ENCODE results near the gene C1orf74.
"Not testable (repeated sequence)": the region's sequence is repeated elsewhere in the genome, so short reads cannot be mapped to it uniquely, and the experiment has no call there.

C1orf74 gene

DNA sequence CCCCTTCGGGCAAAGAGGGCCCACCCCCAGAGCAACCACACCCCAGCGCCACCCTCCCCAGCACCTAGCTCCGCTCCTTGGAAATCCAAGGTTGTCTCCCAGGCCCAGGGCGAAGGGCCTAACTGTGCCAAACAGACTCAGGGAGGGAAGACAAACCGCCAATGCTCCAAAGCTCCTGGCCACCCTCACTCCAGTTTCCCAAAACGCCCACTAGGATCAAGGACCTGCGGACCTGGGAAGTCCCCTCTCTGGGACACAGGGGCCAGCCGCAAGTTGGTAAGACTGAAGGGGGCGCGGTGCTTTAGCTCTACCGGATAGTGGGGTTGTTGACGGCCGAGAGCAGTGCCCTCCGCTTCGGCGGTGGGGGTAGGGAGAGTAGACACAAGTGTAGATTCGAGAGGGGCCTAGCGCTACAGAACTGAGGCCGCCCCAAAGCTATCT, 21.0 kb upstream of the C1orf74 start:
- DNase-seq (ENCODE audit: low spot score): no peak

DNA sequence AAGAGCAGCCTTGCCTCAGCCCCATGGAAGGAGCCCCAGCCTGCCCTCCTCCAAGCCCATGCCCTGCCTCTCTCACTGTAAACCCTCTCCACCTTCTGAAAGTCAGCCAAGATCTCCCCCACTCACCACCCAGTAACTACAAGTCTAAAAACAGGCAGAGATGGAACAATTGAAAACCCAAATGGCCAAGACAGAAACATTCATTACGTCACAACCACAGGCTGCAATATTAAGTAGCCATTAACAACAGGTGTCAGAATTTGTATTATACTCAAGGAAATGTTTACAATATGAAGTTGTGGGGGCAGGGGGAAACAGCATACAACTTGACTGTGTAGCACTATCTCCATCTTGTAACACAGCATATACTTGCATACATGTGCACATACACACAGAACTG, 19.2 kb upstream of the C1orf74 start:
- DNase-seq (ENCODE audit: low spot score): no peak

DNA sequence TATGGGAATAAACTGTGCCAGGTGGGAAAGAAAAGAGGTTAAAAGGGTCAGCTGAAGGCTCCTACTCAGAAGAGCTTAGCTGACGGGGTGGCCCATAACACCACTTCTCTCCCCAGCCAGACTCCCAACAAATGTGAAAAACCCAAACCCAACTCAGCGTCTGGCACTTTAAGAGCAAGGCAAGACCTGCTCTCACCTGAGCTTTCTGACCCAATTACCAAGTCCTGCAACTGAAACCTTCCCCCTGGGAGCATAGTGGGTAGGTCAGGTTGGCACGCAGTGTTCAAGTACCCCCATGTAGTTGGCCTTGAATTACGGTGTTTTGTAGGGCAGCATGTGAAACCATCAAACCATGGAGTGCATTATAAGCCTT, 18.4 kb upstream of the C1orf74 start:
- no peak for DNase-seq (ENCODE audit: low spot score)

GRCh38 chr1:209802117-209802779, 17.9 kb upstream of the C1orf74 start:
- no peak for DNase-seq (ENCODE audit: low spot score)

DNA sequence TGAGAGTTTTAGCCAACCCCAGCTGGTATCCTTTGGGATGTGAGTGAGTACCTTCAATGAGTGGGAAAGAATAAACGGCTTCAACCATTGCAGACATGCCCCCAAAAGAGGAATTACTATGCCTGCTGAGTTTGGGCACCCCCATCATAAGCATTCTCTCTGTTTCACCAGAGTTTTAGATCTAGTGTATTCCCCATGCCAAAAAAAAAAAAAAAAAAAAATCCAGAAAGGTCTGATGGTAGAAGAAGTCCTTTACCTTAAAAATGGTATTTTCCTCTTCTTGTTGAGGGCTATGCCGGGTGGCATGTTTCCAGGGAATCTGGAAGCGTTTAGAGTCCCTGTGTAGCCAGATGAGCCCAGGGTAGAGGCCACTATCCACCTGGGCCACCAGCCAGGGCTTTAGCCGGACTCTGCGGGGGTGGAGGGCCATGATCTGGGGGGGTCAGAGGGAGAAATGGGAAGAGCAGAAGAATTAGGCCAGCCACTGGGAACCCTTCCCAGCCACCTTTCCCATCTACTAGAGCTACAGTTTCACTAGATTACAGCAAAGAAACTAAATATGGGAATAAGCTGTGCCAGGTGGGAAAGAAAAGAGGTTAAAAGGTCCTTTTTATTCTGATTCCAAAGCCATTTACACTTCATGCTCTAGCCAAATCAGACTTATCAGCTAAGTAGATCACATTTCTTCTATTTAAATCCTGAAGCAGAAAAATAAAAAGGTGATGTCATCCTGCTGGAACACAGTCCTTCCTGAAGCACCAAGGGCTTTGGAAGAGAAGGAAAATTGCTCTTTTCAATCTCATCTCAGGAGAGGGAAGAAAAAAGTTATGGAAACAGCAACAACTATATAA, 16.9 kb upstream of the C1orf74 start:
- DNase-seq (ENCODE audit: low spot score): no peak

- no peak for DNase-seq (ENCODE audit: low spot score)
Measured at GRCh38 chr1:209797978-209798639, 13.8 kb upstream of the C1orf74 start.

GRCh38 chr1:209793711-209794110, 9.4 kb upstream of the C1orf74 start:
- DNase-seq (ENCODE audit: low spot score): not testable (repeated sequence)

DNA sequence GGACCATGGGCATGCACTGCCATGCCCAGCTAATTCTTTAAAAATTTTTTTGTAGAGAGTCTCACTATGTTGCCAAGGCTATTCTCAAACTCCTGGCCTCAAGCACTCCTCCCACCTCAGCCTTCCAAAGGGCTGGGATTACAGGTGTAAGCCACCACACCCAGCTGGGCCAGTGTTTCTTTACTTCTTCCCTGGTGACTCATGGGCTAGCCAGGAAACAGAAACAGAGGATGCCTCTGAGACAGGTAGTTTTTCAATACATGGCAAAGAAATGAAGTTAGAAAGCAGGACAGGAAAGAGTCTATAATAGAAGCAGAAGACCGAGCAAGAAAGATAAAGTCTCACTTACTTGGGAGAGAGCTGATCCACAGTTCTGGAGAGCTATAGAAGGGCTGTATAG, 7.6 kb upstream of the C1orf74 start:
- no peak for DNase-seq (ENCODE audit: low spot score)

GRCh38 chr1:209790286-209791193, 6.2 kb upstream of the C1orf74 start:
- DNase-seq (ENCODE audit: low spot score): no peak

DNA sequence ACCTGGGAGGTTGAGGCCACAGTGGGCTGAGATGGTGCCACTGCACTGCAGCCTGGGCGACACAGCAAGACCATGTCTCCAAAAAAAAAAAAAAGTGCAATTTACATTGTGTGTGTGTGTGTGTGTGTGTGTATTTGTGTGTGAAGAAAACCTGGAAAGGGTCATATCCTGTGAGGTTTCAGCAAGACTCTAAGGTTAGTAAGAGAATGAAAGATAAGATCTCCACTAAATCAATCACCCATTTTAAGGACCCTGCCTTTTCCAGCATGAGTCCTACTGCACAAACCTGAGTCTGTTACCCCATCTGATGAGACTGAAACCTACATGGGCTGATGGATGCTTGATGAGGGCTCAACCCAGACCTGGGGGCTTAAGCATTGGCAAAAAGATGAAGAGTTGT, 4.9 kb upstream of the C1orf74 start:
- DNase-seq (ENCODE audit: low spot score): no peak

GRCh38 chr1:209787551-209787950, 3.2 kb upstream of the C1orf74 start:
- no peak for DNase-seq (ENCODE audit: low spot score)

GRCh38 chr1:209786146-209786545, 1.8 kb upstream of the C1orf74 start:
- DNase-seq (ENCODE audit: low spot score): no peak

DNA sequence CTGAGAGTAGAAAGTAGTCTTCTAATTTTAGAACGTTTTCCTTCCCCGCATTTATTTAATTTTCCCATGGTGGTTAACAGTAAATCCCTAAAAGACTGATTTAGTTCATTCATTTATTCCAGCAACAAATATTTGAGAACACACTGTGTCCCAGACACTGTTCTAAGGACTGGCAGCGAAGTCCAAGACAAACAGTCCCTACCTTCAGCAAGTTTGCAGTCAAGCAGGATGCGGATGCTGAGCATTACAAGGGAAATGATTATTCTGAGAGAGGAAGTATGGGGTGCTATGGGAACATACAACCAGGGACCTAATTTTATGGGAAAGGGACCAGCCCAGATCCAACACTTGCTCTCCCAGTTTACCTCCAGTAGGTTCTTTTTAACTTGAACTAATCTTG, 1.2 kb upstream of the C1orf74 start:
- no peak for DNase-seq (ENCODE audit: low spot score)

- DNase-seq (ENCODE audit: low spot score): no peak
Measured at GRCh38 chr1:209783386-209783785, 973 bp downstream of the C1orf74 start.

DNA sequence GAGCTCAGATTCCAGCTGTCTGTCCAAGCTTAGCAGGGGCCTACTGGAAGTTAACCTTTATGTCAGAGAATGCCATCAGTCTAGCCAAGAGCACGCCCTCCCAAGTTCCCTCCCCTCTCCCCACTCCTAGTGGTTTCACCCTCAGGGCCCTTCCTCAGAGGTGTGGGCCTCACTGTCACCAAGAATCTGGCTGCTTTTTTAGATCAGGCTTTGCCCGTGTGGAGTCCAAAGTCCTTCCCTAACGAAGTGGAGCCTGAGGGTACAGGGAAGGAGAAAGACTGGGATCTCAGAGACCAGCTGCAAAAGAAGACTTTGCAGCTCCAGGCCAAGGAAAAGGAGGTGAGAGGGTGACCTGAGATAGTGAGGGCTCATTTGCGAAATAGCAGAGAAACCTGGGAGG, 4.1 kb downstream of the C1orf74 start:
- no peak for DNase-seq (ENCODE audit: low spot score)

DNA sequence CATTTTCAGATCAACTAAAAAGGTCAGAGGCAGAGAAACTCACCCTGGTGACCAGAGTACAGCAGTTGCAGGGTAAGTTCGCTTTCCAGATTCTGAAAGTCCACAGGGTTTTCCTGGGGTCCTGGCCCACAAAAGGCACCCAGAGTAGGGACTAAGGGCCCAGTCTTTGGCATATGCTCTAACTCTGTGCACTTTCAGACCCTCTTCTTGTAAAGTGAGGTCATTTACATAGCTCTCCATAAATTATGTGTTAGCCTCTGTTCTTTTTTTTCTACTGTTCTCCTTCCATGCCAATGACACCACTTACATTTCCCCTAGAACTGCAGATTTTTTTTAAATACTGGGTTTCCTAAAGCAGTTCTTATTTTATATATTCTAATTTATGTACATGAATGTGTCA, 6.3 kb downstream of the C1orf74 start:
- DNase-seq (ENCODE audit: low spot score): no peak

DNA sequence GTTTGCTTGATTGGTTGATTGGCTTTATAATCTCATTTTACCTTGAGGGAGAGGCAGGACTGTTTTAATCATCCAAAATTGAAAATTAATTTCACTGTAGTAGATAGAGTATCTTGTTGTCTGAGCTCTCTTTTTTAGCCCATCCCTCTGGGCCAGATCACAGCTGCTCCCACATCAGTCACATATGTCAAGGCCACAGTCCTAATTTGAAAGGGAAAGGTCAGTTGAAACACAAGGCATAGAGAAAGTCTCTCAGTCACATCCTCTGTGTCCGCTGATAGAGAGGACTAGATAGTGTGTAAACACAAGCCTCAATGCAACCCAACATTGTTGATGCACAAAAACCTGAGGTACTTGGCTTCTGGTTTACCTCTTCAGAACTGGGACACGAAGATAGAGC, 6.8 kb downstream of the C1orf74 start:
- no peak for DNase-seq (ENCODE audit: low spot score)

DNA sequence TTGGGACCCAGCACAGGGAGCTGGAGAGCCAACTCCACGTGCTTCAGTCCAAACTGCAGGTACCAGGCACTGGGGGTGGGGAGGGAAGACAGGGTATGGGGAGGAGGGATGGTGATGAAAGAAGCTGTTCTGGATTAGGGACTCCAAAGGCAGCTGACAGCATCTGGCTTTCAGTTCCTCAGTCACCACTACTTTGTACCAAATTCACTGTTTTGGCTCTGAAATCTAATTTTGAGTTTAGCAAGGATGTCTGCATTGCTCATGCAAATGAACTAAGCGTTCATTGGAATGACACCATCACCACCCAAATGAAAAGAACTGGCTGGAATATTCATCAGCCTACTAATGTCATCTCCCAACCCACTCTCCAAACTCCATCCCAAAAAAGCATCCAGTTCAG, 8.7 kb downstream of the C1orf74 start:
- DNase-seq (ENCODE audit: low spot score): no peak

- no peak for DNase-seq (ENCODE audit: low spot score)
Measured at GRCh38 chr1:209774592-209774991, 9.8 kb downstream of the C1orf74 start.

GRCh38 chr1:209772126-209772525, 12.2 kb downstream of the C1orf74 start:
- no peak for DNase-seq (ENCODE audit: low spot score)

DNA sequence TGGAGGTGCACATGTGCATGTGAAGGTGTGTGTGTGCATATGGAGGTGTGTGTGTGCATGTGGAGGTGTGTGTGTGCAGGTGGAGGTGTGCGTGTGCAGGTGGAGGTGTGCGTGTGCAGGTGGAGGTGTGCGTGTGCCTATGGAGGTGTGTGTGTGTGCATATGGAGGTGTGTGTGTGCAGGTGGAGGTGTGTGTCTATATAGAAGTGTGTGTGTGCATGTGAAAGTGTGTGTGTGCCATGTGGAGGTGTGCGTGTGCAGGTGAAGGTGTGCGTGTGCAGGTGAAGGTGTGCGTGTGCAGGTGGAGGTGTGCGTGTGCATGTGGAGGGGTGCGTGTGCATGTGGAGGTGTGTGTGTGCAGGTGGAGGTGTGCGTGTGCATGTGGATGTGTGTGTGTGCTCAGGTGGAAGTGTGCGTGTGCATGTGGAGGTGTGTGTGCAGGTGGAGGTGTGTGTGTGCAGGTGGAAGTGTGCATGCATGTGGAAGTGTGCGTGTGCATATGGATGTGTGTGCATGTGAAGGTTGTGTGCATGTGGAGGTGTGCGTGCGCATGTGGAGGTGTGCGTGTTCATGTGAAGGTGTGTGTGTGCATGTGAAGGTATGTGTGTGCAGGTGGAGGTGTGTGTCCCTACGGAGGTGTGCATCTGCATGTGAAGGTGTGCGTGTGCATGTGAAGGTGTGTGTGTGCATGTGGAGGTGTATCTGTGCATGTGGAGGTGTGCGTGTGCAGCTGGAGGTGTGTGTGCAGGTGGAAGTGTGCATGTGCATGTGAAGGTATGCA, 13.5 kb downstream of the C1orf74 start:
- no peak for DNase-seq (ENCODE audit: low spot score)
